ENCODE results near the gene HRAS. TPM values are rescaled to one million over a fixed set of nuclear protein-coding genes. Genes with fewer than 3 reads are reported as not detected.

Gene HRAS
- total and polyA plus RNA-seq, 8 donors = 14.2 to 181 (median 70.8) TPM

GRCh38 chr11:496834-497564 is 38.4 kb downstream of the HRAS start:
- no peak overlapping the region for H3K4me3 ChIP-seq
- H3K27ac ChIP-seq = no peak overlapping the region
- H3K36me3 ChIP-seq = peaks cover 82 to 100% (median 97%) of the 10 kb centered on the region in 4 donors
- peaks cover 0 to 6% (median 2%) of the 10 kb centered on the region in 4 donors for H3K4me1 ChIP-seq
- H3K27me3 ChIP-seq = no peaks in the 10 kb centered on the region
- no peaks in the 10 kb centered on the region for H3K9me3 ChIP-seq
- TF ChIP-seq POLR2A (IDR thresholded peaks at IDR 0.05) (no peak), EP300 (IDR thresholded peaks at IDR 0.05) (no peak), POLR2AphosphoS5 (IDR thresholded peaks at IDR 0.05) (no peak), CTCF (IDR thresholded peaks at IDR 0.05) (no peak)
- 93 to 96% (median 94%) methylated on average over 34 of the region's 34 CpGs for WGBS, 5 donors
- intact Hi-C loops (cut with DNase I; ENCODE audit: low total_unique reads) = no loop called here
- no peak for DNase-seq

GRCh38 chr11:495537-495931 is 39.8 kb downstream of the HRAS start:
- no peaks in the 10 kb centered on the region for H3K9me3 ChIP-seq
- WGBS, 5 donors = 63 to 70% (median 68%) methylated on average over 10 of the region's 10 CpGs
- no peaks in the 10 kb centered on the region for H3K4me1 ChIP-seq
- intact Hi-C loops (cut with DNase I; ENCODE audit: low total_unique reads) = no loop called here
- no peaks in the 10 kb centered on the region for H3K27me3 ChIP-seq
- no peak overlapping the region for H3K27ac ChIP-seq
- DNase-seq = no peak
- peaks cover 69 to 96% (median 92%) of the 10 kb centered on the region in 4 donors for H3K36me3 ChIP-seq
- no peak overlapping the region for H3K4me3 ChIP-seq
- TF ChIP-seq EP300 (IDR thresholded peaks at IDR 0.05) = no peak
- TF ChIP-seq CTCF (IDR thresholded peaks at IDR 0.05) = no peak
- no peak for TF ChIP-seq POLR2A (IDR thresholded peaks at IDR 0.05)
- TF ChIP-seq POLR2AphosphoS5 (IDR thresholded peaks at IDR 0.05) = no peak

GRCh38 chr11:494761-495536 is 40.4 kb downstream of the HRAS start:
- WGBS, 5 donors = 78 to 88% (median 84%) methylated on average over 22 to 37 of the region's 37 CpGs
- H3K4me1 ChIP-seq = no peaks in the 10 kb centered on the region
- H3K27me3 ChIP-seq = no peaks in the 10 kb centered on the region
- no peak for DNase-seq
- H3K36me3 ChIP-seq = peaks cover 63 to 96% (median 92%) of the 10 kb centered on the region in 4 donors
- H3K27ac ChIP-seq = no peak overlapping the region
- no peak for TF ChIP-seq EP300 (IDR thresholded peaks at IDR 0.05)
- TF ChIP-seq POLR2A (IDR thresholded peaks at IDR 0.05) = no peak
- TF ChIP-seq POLR2AphosphoS5 (IDR thresholded peaks at IDR 0.05) = no peak
- no peak for TF ChIP-seq CTCF (IDR thresholded peaks at IDR 0.05)
- intact Hi-C loops (cut with DNase I; ENCODE audit: low total_unique reads) = no loop called here
- no peaks in the 10 kb centered on the region for H3K9me3 ChIP-seq
- H3K4me3 ChIP-seq = no peak overlapping the region

- DNase-seq = no peak
- intact Hi-C loops (cut with DNase I; ENCODE audit: low total_unique reads) = no loop called here
- 78 to 86% (median 85%) methylated on average over 16 to 32 of the region's 32 CpGs for WGBS, 5 donors
- TF ChIP-seq CTCF (IDR thresholded peaks at IDR 0.05) (no peak), EP300 (IDR thresholded peaks at IDR 0.05) (no peak), POLR2A (IDR thresholded peaks at IDR 0.05) (no peak), POLR2AphosphoS5 (IDR thresholded peaks at IDR 0.05) (no peak)
- no peaks in the 10 kb centered on the region for H3K27me3 ChIP-seq
- no peak overlapping the region for H3K4me3 ChIP-seq
- no peaks in the 10 kb centered on the region for H3K9me3 ChIP-seq
- no peak overlapping the region for H3K27ac ChIP-seq
- H3K4me1 ChIP-seq = no peaks in the 10 kb centered on the region
- H3K36me3 ChIP-seq = peaks cover 40 to 96% (median 88%) of the 10 kb centered on the region in 4 donors
These were observed 42.7 kb downstream of the HRAS start for GRCh38 chr11:492427-493226.

All from stomach (tissue), 9 donors.